Measurements from ENCODE around the gene ACBD7. TPM values are rescaled to one million over a fixed set of nuclear protein-coding genes. Genes with fewer than 3 reads are reported as not detected.

Gene ACBD7
- total RNA-seq, 1 donor from 2014 or later: 2.6 TPM

DNA sequence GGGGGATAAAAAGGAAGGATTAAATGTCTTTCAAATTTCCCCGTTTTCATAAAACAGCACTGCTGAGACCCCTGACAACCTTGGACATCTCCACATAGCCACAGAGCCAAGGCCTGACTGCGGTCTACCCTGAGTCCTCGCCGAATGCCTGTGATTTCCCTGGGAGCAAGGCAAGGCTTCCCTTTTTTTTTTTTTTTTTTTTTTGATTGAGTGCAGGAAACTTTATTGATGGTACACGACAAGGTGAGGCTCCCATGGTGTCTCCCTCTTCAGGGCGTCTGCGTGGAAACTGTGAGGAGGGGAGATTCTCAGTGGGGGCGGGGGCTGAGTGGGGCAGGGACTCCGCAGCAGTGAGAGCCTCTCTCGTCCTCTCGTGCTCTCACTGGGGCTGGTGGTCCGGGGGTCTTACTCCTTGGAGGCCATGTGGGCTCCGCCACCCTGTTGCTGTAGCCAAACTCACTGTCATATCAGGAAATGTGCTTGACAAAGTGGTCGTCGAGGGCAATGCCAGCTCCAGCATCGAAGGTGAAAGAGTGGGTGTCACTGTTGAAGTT is 4.4 kb upstream of the ACBD7 start:
- DNase-seq (ENCODE audit: low read depth, low spot score): no peak

DNA sequence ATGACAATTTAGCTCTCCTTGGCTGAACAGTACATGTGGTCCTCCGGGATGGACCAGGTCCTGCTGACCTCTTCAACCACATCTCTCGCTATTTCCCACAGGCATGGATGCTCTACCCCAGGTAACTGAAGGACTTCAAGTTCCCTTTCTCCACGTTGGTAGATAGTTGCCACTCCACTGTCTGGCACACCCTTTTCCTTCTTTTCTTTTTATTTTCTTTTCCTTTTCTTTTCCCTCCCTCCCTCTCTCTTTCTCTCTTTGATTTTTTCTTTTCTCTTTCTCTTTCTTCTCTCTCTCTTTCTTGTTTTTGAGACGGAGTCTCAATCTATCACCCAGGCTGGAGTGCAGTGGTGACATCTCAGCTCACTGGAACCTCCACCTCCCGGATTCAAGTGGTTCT is 2.8 kb upstream of the ACBD7 start:
- no peak for DNase-seq (ENCODE audit: low read depth, low spot score)

DNA sequence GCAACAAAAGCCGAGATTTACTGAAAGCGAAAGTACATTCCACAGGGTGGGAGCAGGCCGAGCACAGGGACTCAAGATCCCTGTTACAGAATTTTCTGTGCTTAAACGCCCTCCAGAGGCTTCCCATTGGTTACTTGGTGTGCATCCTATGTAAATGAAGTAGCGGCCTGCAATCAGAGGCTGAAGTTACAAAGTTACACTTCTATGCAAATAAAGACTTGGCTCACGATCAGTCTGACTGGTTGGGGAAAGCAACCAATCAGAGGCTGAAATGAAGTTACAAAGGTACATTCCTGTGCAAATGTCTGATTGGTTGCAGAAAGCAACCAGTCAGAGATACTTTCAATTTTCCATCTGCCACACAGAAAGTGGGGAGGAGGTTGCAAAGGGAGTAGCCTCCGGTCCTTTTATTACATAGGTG is 4.1 kb downstream of the ACBD7 start:
- peak; percentile 96 for DNase-seq (ENCODE audit: low read depth, low spot score)

DNA sequence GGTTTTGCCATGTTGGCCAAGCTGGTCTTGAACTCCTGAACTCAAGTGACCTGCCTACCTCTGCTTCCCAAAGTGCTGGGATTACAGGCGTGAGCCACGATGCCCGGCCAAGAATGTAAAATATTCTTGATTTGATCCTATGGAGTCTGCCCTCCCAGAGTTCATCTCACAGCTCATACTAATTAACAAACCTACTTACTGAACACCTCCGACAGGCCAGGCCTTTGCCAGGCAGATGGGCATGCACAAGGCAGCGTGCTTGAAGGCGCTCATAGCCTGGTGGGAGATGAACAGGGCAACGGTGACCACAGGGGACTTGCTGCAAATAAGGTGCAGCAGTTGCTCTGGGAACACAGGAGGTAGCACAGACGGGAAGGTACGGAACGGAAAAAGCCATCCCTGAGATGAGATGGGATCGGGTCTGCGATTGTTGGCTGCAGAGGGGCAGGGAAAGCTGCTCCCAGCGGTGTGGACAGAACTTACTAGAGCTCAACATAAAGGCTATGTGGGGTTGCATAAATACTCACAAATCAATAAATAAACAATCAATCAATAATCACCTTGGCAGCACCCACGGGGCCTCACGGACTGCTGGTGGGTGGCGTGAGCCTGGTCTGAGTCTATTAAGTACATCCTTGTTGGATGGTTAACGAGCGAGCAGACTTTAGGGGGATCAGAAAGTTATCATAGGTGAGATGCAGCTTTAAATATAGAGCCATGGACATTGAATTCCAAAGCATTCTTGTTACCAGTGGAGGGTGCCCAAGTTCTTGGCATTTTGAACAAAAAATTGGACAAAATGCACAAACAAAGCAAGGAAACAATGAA is 4.7 kb downstream of the ACBD7 start:
- no peak for DNase-seq (ENCODE audit: low read depth, low spot score)

DNA sequence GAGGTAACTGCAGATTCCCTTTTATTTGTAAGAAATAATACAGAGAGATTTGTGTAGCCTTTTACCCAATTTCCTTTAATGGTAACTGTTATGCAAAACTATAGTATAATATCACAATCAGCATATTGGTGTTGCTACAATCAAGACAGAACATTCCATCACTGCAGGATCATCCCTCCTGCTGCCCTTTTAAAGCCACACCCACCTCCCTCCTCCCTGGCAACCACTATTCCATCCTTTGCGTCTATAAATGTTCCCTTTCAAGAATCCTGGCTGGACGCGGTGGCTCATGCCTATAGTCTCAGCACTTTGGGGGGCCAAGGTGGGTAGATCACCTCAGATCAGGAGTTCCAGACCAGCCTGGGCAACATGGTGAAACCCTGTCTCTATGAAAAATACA is 13.2 kb downstream of the ACBD7 start:
- DNase-seq (ENCODE audit: low read depth, low spot score): no peak

DNA sequence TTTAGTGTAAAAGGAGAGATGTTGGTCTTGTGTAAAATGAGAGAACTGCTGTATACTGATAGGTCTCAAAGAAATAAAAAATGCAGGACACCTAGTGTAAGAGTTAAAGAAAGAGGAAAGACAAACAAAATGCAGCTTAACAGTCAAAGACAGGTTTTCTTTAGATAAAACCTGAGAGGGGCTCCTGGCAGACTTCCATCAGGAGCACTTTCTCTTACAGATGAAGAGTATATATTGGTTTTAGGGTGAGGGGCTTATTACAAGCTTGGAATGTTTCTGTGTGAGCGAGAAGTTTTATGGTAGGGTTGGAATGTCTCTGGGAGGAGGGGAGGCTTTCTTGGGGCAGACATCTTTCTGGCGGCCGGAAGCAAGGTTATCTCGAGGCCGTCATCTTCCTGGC is 16.2 kb downstream of the ACBD7 start:
- DNase-seq (ENCODE audit: low read depth, low spot score): no peak

DNA sequence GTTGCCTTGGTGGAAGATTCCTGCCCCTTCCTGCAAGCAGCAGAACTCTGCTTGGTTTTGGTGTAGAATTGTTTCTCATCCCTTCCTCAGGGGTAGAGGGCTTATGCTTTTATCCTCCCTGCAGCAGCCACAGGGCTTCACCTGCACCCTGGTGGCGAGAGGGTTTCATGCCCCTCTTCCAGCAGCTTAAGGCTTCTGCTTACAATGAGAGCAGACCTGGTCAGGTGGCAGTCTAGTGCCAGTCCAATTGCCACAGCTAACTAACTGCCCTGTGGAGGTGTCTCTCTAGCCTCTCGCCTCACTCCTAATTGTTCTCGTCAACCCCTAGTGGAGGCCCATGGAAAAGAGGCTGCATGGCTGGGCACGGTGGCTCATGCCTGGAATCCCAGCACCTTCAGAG is 19.3 kb downstream of the ACBD7 start:
- DNase-seq (ENCODE audit: low read depth, low spot score): no peak

DNA sequence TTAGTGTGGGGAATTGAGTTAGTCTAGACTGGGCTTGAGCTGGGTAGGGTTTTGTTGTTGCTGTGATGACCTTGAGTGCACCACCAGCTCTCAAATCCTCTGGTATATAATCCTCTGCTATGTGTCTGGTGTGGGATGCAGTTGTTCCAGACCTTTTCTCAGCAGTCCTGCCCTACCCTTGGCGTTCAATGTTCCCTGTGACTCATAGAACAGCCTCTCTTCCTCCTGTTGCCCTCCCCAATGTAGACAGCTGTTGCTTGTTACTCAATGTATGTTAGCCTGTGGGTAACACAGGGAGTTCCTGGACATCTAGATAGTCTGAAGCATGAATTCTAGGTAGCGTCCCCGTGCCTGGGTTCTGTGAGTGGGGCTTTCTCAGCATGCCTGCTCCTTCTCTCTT is 19.8 kb downstream of the ACBD7 start:
- DNase-seq (ENCODE audit: low read depth, low spot score): no peak

DNA sequence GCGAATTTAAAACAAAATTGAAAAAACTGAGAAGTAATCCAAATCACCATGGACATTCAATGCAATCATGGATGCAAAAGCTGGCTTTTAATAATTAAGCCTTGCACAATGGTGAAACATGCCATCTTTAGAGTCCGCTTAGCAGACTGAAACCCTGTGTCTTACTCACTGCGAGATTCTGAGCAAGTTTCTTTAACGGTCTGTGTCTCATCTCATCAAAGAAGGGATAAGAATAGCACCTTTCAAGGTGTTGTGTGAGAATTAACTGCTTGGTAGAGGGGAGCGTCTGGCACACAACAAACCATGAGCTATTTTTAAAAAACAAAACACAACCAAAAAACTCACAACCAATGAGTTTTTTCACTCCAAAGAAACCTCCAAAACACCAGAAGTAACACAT is 21.4 kb downstream of the ACBD7 start:
- DNase-seq (ENCODE audit: low read depth, low spot score): no peak

DNA sequence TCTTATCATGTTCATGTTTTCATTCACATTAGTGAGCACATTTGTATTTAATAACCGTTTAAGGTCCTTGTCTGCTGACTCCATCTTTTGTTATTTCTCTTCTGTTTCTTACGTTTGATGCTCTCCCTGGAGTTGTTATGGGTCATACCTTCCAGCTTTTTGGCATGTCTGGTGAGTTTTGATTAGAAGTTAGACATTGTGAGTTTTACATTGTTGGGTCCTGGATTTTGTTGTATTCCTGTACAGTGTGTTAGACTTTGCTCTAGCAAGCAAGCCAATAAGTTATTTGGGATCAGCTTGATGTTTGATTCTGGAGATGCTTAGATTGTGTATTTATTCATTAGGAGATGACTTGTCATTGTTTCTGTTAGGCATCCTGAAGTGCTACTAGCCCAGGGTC is 27.9 kb downstream of the ACBD7 start:
- no peak for DNase-seq (ENCODE audit: low read depth, low spot score)

DNA sequence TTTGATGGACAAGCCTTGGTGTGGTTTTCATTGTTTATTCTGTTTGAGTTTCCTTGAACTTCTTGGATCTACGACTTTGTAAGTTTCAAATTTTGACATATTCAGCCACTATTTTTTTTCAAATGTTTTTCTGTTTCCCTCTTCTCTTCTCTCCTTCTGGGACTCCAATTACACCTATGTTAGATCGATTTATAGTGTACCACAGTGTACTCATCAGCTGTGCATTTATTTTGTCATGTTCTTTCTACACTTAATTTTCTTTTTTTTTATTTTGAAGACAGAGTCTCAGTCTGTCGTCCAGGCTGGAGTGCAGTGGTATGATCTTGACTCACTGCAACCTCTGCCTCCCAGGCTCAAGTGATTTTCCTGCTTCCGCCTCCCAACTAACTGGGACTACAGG is 28.7 kb downstream of the ACBD7 start:
- DNase-seq (ENCODE audit: low read depth, low spot score): no peak

DNA sequence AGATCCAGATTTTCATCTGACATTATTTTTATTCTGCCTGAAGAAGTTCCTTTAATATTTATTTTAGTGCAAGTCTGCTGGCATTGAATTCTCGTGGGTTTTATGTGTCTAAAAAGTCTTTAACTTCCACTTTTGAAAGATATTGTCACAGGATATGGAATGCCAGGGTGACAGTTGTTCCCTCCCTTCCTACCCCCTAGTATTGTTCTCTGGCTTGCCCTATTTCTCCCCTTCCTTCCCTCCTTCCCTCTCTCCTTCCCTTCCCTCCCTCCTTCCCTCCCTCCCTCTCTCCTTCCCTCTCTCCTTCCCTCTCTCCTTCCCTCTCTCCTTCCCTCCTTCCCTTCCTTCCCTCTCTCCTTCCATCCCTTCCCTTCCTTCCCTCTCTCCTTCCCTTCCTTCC is 29.9 kb downstream of the ACBD7 start:
- DNase-seq (ENCODE audit: low read depth, low spot score): no peak

DNA sequence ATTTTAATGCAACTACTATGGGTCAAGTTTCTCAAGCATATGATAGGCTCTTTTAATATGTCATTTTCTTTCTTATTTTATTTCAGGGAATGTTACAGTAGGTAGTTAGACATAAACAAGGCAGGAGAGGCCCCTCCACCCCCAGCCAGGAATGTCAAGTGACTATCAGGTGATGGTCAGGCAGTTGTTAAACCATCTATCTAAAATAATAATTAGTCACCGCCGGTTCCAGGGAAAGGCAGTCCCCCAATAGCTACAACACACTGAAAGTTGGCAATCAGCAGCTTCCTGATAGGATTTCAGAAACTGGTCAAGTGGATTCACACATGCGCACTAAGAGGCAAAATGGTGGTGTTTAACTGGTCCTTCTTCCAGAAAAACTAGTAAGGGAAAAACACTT is 35.5 kb downstream of the ACBD7 start:
- no peak for DNase-seq (ENCODE audit: low read depth, low spot score)

DNA sequence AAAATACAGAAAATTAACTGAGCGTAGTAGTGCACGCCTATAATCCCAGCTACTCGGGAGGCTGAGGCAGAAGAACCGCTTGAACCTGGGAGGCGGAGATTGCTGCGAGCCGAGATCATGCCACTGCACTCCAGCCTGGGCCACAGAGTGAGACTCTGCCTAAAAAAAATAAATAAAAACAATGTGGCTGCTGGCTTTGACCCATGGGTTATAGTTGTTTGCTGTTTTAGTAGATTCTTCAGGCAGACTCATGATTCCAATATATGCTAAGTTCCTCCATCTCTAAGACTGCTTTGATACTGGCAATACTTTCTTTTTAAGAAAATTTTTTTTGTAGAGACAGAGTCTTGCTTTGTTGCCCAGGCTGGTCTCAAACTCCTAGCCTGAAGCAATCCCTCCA is 36.5 kb downstream of the ACBD7 start:
- DNase-seq (ENCODE audit: low read depth, low spot score): no peak

DNA sequence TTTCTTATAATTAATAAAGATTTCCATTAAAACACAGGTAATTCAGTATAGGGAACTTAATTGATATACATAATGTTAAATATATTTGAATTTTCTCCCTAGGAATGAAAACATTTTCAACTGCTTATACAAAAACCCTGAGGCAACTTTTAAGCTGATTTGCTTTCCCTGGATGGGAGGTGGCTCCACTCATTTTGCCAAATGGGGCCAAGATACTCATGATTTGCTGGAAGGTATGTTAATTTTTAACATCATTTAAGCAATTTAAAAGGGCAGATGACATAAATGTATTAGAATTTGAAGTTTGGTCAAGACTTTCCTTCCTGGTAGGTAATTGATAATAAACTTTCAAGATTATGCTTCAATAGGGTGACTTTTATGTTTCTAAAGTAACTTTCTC is 39.0 kb downstream of the ACBD7 start:
- no peak for DNase-seq (ENCODE audit: low read depth, low spot score)

DNA sequence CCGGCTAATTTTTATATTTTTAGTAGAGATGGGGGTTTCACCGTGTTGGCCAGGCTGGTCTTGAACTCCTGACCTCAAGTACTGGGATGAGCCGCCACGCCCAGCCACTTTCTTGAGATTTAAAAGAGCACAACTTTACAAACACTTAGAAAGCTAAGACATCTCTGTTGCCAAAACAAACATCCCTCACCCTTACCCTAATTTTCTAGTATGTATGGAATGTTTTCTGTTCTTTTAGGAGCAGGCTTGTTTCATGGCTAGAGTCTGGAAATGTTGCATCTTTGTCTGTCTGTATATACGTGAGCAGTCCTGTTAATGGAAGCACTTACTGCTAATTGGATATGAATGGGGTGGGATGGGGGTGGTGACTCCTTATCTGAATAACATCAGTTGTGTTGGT is 42.0 kb downstream of the ACBD7 start:
- DNase-seq (ENCODE audit: low read depth, low spot score): no peak

DNA sequence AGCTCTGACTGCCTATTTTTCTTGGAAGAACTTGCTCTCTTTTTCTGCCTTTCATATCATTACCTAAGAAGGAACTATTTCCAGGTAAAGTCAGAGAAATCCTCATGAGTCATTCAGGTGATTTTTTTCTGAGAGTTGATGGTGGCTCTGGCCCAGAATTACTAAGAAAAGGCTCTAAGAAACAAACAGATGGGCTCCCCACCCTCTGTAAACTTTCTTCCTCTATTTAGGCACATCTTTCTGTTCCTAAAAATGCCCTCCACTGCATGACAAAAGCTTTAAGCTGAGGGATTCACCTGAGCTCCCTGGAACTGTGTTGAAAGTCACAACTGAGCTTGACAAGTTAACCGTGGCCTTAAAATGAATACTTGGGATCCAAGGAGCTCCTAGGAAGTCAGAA is 43.2 kb downstream of the ACBD7 start:
- DNase-seq (ENCODE audit: low read depth, low spot score): no peak

DNA sequence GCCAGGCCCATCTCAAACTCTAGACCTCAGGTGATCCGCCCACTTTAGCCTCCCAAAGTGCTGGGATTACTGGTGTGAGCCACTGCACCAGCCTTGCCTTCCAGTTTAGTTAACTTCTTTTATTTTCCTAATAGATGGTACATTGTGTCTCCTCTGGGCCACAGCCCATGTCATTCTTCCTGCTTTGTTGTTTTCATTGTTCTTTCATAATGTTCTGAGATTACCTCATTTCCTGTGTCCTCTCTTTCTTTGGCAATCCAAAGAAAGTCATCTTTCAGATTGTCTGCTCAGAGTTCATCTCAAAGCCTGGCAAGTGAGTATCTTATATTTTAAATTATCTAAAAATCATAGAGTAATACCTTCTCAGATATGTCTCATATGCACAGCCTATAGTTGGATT is 44.9 kb downstream of the ACBD7 start, which contains the start of gene OLAH:
OLAH (plus strand) TSS at position 270 of the 400 bp plus-strand sequence. CDS start 3,346 bp downstream, outside the sequence.
- no peak for DNase-seq (ENCODE audit: low read depth, low spot score)

DNA sequence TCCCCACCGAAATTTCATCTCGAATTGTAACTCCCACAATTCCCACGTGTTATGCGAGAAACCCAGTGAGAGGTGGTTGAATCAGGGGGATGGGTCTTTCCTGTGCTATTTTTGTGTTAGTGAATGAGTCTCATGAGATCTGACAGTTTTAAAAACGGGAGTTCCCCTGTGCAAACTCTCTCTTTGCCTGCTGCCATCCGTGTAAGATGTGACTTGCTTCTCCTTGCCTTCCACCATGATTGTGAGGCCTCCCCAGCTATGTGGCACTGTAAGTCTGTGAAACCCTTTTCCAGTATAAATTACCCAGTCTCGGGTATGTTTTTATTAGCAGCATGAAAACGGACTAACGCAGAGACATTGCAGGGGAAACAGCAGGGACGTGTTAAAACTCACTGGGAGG is 50.2 kb downstream of the ACBD7 start:
- DNase-seq (ENCODE audit: low read depth, low spot score): no peak

DNA sequence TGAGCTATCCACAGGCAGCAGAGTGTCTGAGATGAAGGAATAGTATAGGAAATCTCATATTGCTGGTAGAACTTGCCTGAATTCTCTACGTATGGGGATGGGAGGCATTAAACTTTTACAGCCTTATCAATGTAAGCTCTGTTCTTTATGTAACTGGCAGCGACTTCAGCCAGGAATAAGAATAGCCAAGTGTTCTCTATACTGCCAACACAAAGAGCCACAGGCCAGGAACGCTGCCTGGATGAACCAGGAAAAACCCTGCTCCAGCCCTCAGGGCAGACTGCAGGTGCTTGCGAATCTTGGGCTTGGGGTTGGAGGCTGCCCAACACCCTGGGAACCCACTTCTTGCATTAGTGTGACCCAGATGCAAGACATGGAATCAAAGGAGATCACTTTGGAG is 50.9 kb downstream of the ACBD7 start:
- DNase-seq (ENCODE audit: low read depth, low spot score): no peak

DNA sequence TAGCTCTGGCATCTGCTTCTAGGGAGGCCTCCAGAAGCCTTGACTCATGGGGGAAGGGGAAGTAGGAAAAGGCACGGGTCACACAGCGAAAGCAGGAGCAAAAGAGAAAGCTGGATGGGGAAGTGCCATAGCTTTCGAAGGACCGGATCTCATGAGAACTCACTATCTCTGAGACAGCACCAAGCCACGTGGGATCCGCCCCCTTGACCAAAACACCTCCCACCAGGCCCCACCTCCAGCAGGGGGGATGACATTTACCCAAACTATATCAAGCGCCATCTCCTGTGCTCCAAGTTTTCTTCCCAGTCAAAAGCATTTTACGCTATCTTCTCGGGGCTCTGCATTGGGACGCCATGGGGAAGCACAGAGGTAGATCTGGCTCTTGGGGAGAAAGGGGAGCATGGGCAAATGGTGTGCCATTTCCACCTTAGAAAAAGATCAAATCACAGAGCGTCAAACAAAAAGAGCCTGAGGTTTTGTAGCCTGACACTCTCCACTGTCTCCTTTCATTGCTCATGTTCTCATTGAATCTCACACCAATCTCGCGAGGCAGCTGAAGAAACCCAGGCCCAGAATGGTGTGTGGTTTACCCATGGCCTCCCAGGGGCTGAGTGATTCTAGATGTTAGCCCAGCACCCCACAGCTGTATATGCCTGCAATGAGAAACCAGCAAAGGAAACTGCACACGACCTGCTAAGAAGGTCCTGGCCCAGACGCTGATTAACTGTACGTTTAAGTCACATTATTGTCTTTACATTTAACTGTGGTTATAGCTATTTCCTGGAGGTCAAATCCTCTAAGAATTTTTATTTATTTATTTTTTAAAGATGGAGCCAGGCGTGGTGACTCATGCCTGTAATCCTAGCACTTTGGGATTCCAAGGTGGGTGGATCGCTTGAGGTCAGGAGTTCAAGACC is 52.9 kb downstream of the ACBD7 start:
- DNase-seq (ENCODE audit: low read depth, low spot score): peak; percentile 13

DNA sequence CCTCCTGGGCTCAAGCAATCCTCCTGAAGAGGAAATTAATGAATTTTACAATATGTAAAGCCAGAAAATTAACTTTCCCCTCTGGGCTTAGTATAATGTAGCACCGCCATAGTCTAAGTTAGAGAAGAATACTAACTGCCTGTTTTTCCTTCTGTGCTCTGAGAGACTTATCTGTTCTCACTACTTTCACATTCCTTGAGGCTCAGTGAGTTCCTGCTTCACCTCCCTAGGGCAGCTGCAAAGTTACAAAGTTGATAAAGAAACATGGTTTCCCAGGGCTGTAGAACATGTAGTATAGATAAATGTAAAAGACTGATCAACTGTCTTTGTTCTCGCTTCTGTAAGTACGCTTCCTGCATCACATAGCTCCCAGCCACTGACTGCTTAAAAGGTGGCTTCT is 60.8 kb downstream of the ACBD7 start:
- DNase-seq (ENCODE audit: low read depth, low spot score): no peak
